Astrocyte (in vitro differentiated cells and primary cell): ENCODE measurements around the gene EDIL3. TPM values are rescaled to one million over a fixed set of nuclear protein-coding genes. Genes with fewer than 3 reads are reported as not detected.

Source experiments
- DNase-seq: peaks from one replicate; pipeline ENCODE4 v3.0.0-alpha.2; 2010; ENCODE audit warnings: low read depth
- FAIRE-seq: peaks from 2 replicates; lab custom pipeline; 2011; peaks lifted over from hg19 to GRCh38; lab: Jason Lieb, UNC
- H2AFZ ChIP-seq: 2 replicates; pipeline ENCODE4 v1.6.0; 2012; ENCODE audit warnings: low read depth, low read length, inconsistent platforms
- H3K27ac ChIP-seq: 2 replicates; pipeline ENCODE4 v1.5.1; 2011; ENCODE audit warnings: low read depth, low read length, inconsistent platforms
- H3K27me3 ChIP-seq: 2 replicates; pipeline ENCODE4 v1.6.0; 2011; ENCODE audit warnings: low read length, inconsistent platforms; ENCODE audit not compliant: insufficient read depth
- H3K36me3 ChIP-seq: 2 replicates; pipeline ENCODE4 v1.5.1; 2011; ENCODE audit warnings: low read length, inconsistent platforms; ENCODE audit not compliant: insufficient read depth
- H3K4me1 ChIP-seq: 2 replicates; pipeline ENCODE4 v1.5.1; 2011; ENCODE audit warnings: low read length, inconsistent platforms; ENCODE audit not compliant: insufficient read depth
- H3K4me2 ChIP-seq: 2 replicates; pipeline ENCODE4 v1.6.0; 2012; ENCODE audit warnings: low read length, inconsistent platforms
- H3K4me3 ChIP-seq: 2 replicates; pipeline ENCODE4 v1.5.1; 2011; ENCODE audit warnings: low read depth, mild to moderate bottlenecking, low read length, inconsistent platforms; ENCODE audit not compliant: insufficient read depth
- H3K79me2 ChIP-seq: 2 replicates; pipeline ENCODE4 v1.6.0; 2012; ENCODE audit warnings: mild to moderate bottlenecking, low read length, inconsistent platforms; ENCODE audit not compliant: insufficient read depth
- H3K9ac ChIP-seq: 2 replicates; pipeline ENCODE4 v1.6.0; 2012; ENCODE audit warnings: mild to moderate bottlenecking, low read length, inconsistent platforms
- H3K9me3 ChIP-seq: 2 replicates; pipeline ENCODE4 v1.5.1; 2012; ENCODE audit warnings: low read depth, mild to moderate bottlenecking, low read length, inconsistent platforms; ENCODE audit not compliant: insufficient read depth
- H4K20me1 ChIP-seq: 2 replicates; pipeline ENCODE4 v1.6.0; 2012; ENCODE audit warnings: low read length, inconsistent platforms; ENCODE audit not compliant: insufficient read depth
- H3K27ac Mint-ChIP-seq: one replicate; pipeline ENCODE4 v1.8.0; 2021; ENCODE audit warnings: mild to moderate bottlenecking, mixed read lengths; ENCODE audit not compliant: unreplicated experiment
- H3K27me3 Mint-ChIP-seq: one replicate; pipeline ENCODE4 v1.8.0; 2021; ENCODE audit warnings: low read depth, mixed read lengths; ENCODE audit not compliant: unreplicated experiment
- H3K36me3 Mint-ChIP-seq: one replicate; pipeline ENCODE4 v1.8.0; 2021; ENCODE audit warnings: low read depth, mixed read lengths; ENCODE audit not compliant: unreplicated experiment
- H3K4me1 Mint-ChIP-seq: one replicate; pipeline ENCODE4 v1.8.0; 2021; ENCODE audit warnings: low read depth, mixed read lengths; ENCODE audit not compliant: unreplicated experiment
- H3K4me3 Mint-ChIP-seq: one replicate; pipeline ENCODE4 v1.8.0; 2021; ENCODE audit warnings: mild to moderate bottlenecking, moderate library complexity, mixed read lengths; ENCODE audit not compliant: unreplicated experiment
- H3K9me3 Mint-ChIP-seq: one replicate; pipeline ENCODE4 v1.8.0; 2021; ENCODE audit warnings: mild to moderate bottlenecking, mixed read lengths; ENCODE audit not compliant: unreplicated experiment
- EZH2 ChIP-seq: IDR thresholded peaks from 2 replicates; pipeline ENCODE4 v1.6.1; 2012; ENCODE audit warnings: mild to moderate bottlenecking, low read length, inconsistent platforms; ENCODE audit not compliant: insufficient read depth
- total RNA-seq: library from RNA; stranded (reverse); gene quantifications from 2 replicates; pipeline ENCODE4 v1.2.1, GENCODE V29; 2021
- TF ChIP-seq, protein P1 (sequence below): IDR thresholded peaks from 2 replicates; pipeline ENCODE4 v1.5.1; 2011; ENCODE audit warnings: low read depth, mild to moderate bottlenecking, inconsistent platforms, low read length, moderate library complexity; ENCODE audit not compliant: insufficient read depth

Gene EDIL3
- total RNA-seq, 1 donor from 2014 or later = 226 TPM

DNA sequence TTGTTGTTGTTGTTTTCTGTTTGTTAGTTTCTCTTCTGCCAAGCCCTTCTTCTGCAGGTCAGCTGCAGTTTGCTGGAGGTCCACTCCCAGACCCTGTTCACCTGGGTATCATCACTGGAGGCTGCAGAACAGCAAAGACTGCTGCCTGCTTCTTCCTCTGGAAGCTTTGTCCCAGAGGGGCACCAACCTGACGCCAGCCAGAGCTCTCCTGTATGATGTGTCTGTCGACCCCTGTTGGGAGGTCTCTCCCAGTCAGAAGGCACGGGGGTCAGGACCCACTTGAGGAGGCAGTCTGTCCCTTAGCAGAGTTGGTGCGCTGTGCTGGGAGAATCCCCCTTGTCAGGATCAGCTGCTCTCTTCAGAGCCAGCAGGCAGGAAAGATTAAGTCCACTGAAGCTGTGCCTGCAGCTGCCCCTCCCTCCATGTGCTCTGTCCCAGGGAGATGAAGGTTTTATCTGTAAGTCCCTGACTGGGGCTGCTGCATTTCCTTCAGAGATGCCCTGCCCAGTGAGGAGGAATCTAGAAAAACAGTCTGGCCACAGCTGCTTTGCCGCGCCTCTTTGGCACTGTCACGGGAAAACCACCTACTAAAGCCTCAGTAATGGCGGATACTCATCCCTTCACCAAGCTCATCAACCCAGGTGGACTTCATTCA, 299.2 kb downstream of the EDIL3 start:
- H3K4me2 ChIP-seq = no peak overlapping the region
- H3K4me3 ChIP-seq = no peak overlapping the region
- H4K20me1 ChIP-seq = peaks cover 4% of the 10 kb centered on the region
- Mint-ChIP-seq H3K9me3 (peaks cover 2% of the 10 kb centered on the region), H3K4me1 (peaks cover 10% of the 10 kb centered on the region), H3K4me3 (no peak overlapping the region), H3K27me3 (no peaks in the 10 kb centered on the region), H3K27ac (no peak overlapping the region), H3K36me3 (peaks cover 20% of the 10 kb centered on the region)
- no peak overlapping the region for H2AFZ ChIP-seq
- no peaks in the 10 kb centered on the region for H3K4me1 ChIP-seq
- no peak for TF ChIP-seq EZH2
- TF ChIP-seq, protein P1, sequence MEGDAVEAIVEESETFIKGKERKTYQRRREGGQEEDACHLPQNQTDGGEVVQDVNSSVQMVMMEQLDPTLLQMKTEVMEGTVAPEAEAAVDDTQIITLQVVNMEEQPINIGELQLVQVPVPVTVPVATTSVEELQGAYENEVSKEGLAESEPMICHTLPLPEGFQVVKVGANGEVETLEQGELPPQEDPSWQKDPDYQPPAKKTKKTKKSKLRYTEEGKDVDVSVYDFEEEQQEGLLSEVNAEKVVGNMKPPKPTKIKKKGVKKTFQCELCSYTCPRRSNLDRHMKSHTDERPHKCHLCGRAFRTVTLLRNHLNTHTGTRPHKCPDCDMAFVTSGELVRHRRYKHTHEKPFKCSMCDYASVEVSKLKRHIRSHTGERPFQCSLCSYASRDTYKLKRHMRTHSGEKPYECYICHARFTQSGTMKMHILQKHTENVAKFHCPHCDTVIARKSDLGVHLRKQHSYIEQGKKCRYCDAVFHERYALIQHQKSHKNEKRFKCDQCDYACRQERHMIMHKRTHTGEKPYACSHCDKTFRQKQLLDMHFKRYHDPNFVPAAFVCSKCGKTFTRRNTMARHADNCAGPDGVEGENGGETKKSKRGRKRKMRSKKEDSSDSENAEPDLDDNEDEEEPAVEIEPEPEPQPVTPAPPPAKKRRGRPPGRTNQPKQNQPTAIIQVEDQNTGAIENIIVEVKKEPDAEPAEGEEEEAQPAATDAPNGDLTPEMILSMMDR = no peak
- H3K27ac ChIP-seq = no peak overlapping the region
- no peak overlapping the region for H3K9ac ChIP-seq
- DNase-seq (no peak), FAIRE-seq (no peak)
- H3K79me2 ChIP-seq = no peaks in the 10 kb centered on the region
- no peaks in the 10 kb centered on the region for H3K27me3 ChIP-seq
- H3K9me3 ChIP-seq = no peaks in the 10 kb centered on the region
- peaks cover 6% of the 10 kb centered on the region for H3K36me3 ChIP-seq

DNA sequence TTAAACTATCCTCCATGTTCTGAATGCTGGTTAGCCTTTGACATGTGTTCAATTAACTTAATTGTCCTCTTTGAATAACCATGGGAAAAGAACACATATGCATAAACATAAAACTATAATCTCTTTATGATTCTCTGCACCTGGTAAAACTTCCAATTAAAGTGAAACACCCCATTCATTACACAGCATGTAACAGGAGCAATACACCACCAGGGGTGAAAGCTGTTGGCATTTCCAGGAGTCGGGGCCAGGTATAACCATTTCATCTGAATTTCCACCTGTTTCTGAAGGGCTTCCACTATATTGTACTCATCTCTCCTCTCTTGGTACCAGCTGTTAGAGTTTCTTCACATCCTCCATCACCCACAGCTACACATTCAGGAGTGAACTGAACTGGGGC, 303.8 kb downstream of the EDIL3 start:
- Mint-ChIP-seq H3K27me3 (no peaks in the 10 kb centered on the region), H3K36me3 (peaks cover 17% of the 10 kb centered on the region), H3K4me1 (peaks cover 3% of the 10 kb centered on the region), H3K27ac (no peak overlapping the region), H3K4me3 (no peak overlapping the region), H3K9me3 (no peaks in the 10 kb centered on the region)
- Histone ChIP-seq H3K4me3 (no peak overlapping the region), H3K9ac (no peak overlapping the region), H3K27me3 (no peaks in the 10 kb centered on the region), H3K36me3 (peaks cover 11% of the 10 kb centered on the region), H2AFZ (no peak overlapping the region), H3K9me3 (no peaks in the 10 kb centered on the region), H3K27ac (no peak overlapping the region), H3K4me1 (no peaks in the 10 kb centered on the region), H3K79me2 (no peaks in the 10 kb centered on the region), H3K4me2 (no peak overlapping the region), H4K20me1 (peaks cover 4% of the 10 kb centered on the region)
- no peak for FAIRE-seq
- no peak for DNase-seq
- no peak for TF ChIP-seq EZH2

DNA sequence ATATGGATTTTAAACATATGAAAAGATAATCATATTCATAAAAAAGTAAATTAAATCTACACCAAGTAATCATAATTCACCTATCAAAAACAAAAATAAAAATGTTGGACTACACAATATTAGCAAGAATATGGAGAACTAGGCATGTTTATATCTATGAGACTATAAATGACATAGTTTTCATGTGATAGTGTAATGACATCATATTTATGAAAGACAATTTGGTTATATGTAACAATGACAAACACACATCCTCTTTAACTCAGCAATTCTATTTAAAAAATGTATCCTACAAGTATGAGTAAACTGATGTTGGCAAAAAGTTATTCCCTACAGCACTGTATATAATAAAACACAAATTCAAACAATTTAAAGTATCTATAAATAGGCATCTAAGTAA, 312.3 kb downstream of the EDIL3 start:
- H2AFZ ChIP-seq = no peak overlapping the region
- DNase-seq (no peak), FAIRE-seq (no peak)
- Mint-ChIP-seq H3K9me3 (no peaks in the 10 kb centered on the region), H3K27me3 (no peaks in the 10 kb centered on the region), H3K27ac (no peak overlapping the region), H3K4me3 (no peak overlapping the region), H3K4me1 (no peaks in the 10 kb centered on the region), H3K36me3 (peaks cover 10% of the 10 kb centered on the region)
- H3K27me3 ChIP-seq = no peaks in the 10 kb centered on the region
- H3K79me2 ChIP-seq = peaks cover 5% of the 10 kb centered on the region
- H3K9me3 ChIP-seq = no peaks in the 10 kb centered on the region
- H3K9ac ChIP-seq = no peak overlapping the region
- no peak overlapping the region for H3K27ac ChIP-seq
- no peak overlapping the region for H3K4me2 ChIP-seq
- H3K4me1 ChIP-seq = no peaks in the 10 kb centered on the region
- TF ChIP-seq, protein P1 = no peak
- no peak for TF ChIP-seq EZH2
- H4K20me1 ChIP-seq = peaks cover 13% of the 10 kb centered on the region
- H3K36me3 ChIP-seq = peaks cover 5% of the 10 kb centered on the region
- no peak overlapping the region for H3K4me3 ChIP-seq
